Measurements from ENCODE around the gene FAM171A2. TPM values are rescaled to one million over a fixed set of nuclear protein-coding genes. Genes with fewer than 3 reads are reported as not detected.

The FAM171A2 gene
- total RNA-seq, 1 experiment from 2014 or later, result 7.6 TPM

DNA sequence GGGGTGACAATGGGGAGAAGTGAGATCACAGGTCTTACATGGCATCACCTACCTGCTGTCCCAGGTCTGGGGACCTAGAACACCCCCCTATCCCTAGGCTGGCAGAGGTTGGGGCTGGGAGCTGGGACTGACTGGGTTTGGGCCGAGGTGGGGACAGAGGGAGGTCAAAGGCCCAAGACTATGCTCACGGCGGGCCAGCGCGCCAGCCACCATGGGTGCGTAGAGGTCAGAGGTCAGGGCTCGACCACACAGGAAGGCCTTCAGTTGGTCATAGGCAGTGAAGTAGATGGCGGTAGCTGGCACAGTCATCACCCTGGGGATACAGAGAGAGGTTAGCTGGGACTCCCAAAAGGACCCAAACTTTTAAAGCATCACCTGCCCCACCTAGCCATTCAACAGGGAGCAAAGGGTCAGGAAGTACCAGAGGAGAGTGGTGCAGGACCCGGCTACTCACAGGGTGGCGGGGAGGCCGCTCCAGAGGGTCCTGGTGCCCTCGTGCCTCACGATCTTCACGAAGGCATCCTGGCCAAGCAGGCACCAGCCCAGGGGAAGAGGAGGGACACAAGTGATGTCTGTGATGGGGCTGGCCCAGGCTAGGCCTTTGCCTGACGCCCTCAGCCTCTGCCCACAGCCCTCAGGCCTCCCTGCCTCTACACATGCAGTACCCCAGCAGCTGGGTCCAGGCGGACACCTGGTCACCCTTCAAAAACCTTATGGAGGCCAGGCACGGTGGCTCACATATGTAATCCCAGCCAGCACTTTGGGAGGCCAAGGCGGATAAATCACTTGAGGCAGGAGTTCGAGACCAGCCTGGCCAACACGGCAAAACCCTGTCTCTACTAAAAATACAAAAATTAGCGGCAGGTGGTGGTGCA is 42.2 kb downstream of the FAM171A2 start:
- Histone ChIP-seq H3K27me3 (ENCODE audit: control insufficient read depth, insufficient read depth, low read length) (no peaks in the 10 kb centered on the region), H3K4me1 (ENCODE audit: control insufficient read depth, insufficient read depth, low read length) (no peaks in the 10 kb centered on the region; the same call in 1 of the 2 replicates), H3K27ac (ENCODE audit: low read length) (no peak overlapping the region), H3K36me3 (ENCODE audit: control insufficient read depth, insufficient read depth, low read length) (peaks cover 6% of the 10 kb centered on the region; the same call in 1 of the 2 replicates), H3K4me3 (ENCODE audit: low read depth in 2 of 2, low read length in 2 of 2) (no peak overlapping the region), H3K9me3 (ENCODE audit: control insufficient read depth, insufficient read depth, low read depth, low read length) (no peaks in the 10 kb centered on the region)
- in situ Hi-C loops (cut with HindIII; ENCODE audit: low pct_unique_long_range_greater_than_20kb, low sequenced_read_pairs), result no loop called here
- DNase-seq (ENCODE audit: low read depth, low spot score) (no peak), ATAC-seq (no peak)
- TF ChIP-seq, protein P1, sequence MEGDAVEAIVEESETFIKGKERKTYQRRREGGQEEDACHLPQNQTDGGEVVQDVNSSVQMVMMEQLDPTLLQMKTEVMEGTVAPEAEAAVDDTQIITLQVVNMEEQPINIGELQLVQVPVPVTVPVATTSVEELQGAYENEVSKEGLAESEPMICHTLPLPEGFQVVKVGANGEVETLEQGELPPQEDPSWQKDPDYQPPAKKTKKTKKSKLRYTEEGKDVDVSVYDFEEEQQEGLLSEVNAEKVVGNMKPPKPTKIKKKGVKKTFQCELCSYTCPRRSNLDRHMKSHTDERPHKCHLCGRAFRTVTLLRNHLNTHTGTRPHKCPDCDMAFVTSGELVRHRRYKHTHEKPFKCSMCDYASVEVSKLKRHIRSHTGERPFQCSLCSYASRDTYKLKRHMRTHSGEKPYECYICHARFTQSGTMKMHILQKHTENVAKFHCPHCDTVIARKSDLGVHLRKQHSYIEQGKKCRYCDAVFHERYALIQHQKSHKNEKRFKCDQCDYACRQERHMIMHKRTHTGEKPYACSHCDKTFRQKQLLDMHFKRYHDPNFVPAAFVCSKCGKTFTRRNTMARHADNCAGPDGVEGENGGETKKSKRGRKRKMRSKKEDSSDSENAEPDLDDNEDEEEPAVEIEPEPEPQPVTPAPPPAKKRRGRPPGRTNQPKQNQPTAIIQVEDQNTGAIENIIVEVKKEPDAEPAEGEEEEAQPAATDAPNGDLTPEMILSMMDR (IDR thresholded peaks at IDR 0.05), result no peak
- no peak for TF ChIP-seq SIN3A (IDR thresholded peaks at IDR 0.05; ENCODE audit: borderline replicate concordance, insufficient read depth, low read depth, low read length)
- TF ChIP-seq, protein P2, sequence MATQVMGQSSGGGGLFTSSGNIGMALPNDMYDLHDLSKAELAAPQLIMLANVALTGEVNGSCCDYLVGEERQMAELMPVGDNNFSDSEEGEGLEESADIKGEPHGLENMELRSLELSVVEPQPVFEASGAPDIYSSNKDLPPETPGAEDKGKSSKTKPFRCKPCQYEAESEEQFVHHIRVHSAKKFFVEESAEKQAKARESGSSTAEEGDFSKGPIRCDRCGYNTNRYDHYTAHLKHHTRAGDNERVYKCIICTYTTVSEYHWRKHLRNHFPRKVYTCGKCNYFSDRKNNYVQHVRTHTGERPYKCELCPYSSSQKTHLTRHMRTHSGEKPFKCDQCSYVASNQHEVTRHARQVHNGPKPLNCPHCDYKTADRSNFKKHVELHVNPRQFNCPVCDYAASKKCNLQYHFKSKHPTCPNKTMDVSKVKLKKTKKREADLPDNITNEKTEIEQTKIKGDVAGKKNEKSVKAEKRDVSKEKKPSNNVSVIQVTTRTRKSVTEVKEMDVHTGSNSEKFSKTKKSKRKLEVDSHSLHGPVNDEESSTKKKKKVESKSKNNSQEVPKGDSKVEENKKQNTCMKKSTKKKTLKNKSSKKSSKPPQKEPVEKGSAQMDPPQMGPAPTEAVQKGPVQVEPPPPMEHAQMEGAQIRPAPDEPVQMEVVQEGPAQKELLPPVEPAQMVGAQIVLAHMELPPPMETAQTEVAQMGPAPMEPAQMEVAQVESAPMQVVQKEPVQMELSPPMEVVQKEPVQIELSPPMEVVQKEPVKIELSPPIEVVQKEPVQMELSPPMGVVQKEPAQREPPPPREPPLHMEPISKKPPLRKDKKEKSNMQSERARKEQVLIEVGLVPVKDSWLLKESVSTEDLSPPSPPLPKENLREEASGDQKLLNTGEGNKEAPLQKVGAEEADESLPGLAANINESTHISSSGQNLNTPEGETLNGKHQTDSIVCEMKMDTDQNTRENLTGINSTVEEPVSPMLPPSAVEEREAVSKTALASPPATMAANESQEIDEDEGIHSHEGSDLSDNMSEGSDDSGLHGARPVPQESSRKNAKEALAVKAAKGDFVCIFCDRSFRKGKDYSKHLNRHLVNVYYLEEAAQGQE (IDR thresholded peaks at IDR 0.05; ENCODE audit: insufficient read depth in 1 of 2, low read depth in 2 of 2, low read length in 1 of 2), result no peak
- no peak for TF ChIP-seq POLR2AphosphoS5 (IDR thresholded peaks at IDR 0.05; ENCODE audit: low read depth, low read length)
- TF ChIP-seq TCF7L2 (IDR thresholded peaks at IDR 0.05; ENCODE audit: low read depth, low read length), result no peak
- no TSS peak for BruUV-seq (replicated peaks)
- ChIA-PET CTCF (no interaction called here), POLR2A (no interaction called here)
- intact Hi-C loops (cut with micrococcal nuclease; ENCODE audit: unreplicated experiment), result no loop called here

DNA sequence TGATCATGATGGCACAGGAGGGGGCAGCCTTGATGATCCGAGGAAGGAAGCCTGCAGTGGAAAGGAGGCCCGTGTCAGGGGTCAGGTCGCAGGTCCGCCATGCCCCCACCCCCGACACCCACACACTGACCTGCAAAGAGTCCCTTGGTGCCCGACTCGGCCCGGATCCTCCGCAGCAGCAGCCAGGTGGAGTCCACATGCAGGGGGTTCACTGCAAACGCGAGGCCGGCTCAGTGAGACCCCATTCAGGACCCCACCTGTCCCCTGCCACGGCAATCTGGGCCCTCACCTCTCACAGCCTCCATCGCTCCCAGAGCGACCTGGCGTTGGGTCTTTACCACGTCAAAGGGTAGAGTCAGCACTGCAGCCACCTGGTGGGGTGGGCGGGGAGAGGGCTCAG is 43.6 kb downstream of the FAM171A2 start:
- no peaks in the 10 kb centered on the region; the same call in 1 of the 2 replicates for H3K4me1 ChIP-seq (ENCODE audit: control insufficient read depth, insufficient read depth, low read length)
- in situ Hi-C loops (cut with HindIII; ENCODE audit: low pct_unique_long_range_greater_than_20kb, low sequenced_read_pairs) (no loop called here), intact Hi-C loops (cut with micrococcal nuclease; ENCODE audit: unreplicated experiment) (no loop called here)
- H3K27ac ChIP-seq (ENCODE audit: low read length), result no peak overlapping the region
- TF ChIP-seq, protein P1 (IDR thresholded peaks at IDR 0.05), result no peak
- TF ChIP-seq, protein P2 (IDR thresholded peaks at IDR 0.05; ENCODE audit: insufficient read depth in 1 of 2, low read depth in 2 of 2, low read length in 1 of 2), result no peak
- TF ChIP-seq TCF7L2 (IDR thresholded peaks at IDR 0.05; ENCODE audit: low read depth, low read length) (no peak), POLR2AphosphoS5 (IDR thresholded peaks at IDR 0.05; ENCODE audit: low read depth, low read length) (no peak), SIN3A (IDR thresholded peaks at IDR 0.05; ENCODE audit: borderline replicate concordance, insufficient read depth, low read depth, low read length) (no peak)
- ChIA-PET POLR2A (no interaction called here), CTCF (interaction anchor here (0.6 kb wide), 1 partner anchor 153 kb away, joined by 3 read pairs; no protein-coding TSS in a partner anchor)
- no peak overlapping the region for H3K4me3 ChIP-seq (ENCODE audit: low read depth in 2 of 2, low read length in 2 of 2)
- no TSS peak for BruUV-seq (replicated peaks)
- peaks cover 3% of the 10 kb centered on the region; the same call in 1 of the 2 replicates for H3K36me3 ChIP-seq (ENCODE audit: control insufficient read depth, insufficient read depth, low read length)
- DNase-seq (ENCODE audit: low read depth, low spot score), result no peak
- H3K9me3 ChIP-seq (ENCODE audit: control insufficient read depth, insufficient read depth, low read depth, low read length), result no peaks in the 10 kb centered on the region
- no peak for ATAC-seq
- no peaks in the 10 kb centered on the region for H3K27me3 ChIP-seq (ENCODE audit: control insufficient read depth, insufficient read depth, low read length)
